Measurements from ENCODE around the gene TPK1. TPM values are rescaled to one million over a fixed set of nuclear protein-coding genes. Genes with fewer than 3 reads are reported as not detected.

Gene TPK1
- total and polyA plus RNA-seq, 4 donors, result 5.3 to 16.8 (median 15.9) TPM

DNA sequence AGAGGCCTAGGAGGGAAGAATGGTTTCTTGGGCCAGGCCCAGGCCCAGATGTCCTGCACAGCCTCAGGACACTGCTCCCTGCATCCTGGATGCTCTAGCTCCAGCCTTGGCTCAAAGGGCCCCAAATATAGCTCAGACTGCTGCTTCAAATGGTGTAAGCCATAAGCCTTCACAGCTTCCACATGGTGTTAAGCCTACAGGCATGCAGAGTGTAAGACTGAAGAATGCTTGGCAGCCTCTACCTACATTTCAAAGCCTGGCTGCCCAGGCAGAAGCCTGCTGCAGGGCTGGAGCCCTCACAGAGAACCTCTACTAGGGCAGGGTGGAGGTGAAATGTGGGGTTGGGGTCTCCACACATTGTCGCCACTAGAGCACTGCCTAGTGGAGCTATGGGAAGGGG, 118.1 kb downstream of the TPK1 start:
- TF ChIP-seq, protein P1, sequence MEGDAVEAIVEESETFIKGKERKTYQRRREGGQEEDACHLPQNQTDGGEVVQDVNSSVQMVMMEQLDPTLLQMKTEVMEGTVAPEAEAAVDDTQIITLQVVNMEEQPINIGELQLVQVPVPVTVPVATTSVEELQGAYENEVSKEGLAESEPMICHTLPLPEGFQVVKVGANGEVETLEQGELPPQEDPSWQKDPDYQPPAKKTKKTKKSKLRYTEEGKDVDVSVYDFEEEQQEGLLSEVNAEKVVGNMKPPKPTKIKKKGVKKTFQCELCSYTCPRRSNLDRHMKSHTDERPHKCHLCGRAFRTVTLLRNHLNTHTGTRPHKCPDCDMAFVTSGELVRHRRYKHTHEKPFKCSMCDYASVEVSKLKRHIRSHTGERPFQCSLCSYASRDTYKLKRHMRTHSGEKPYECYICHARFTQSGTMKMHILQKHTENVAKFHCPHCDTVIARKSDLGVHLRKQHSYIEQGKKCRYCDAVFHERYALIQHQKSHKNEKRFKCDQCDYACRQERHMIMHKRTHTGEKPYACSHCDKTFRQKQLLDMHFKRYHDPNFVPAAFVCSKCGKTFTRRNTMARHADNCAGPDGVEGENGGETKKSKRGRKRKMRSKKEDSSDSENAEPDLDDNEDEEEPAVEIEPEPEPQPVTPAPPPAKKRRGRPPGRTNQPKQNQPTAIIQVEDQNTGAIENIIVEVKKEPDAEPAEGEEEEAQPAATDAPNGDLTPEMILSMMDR (IDR thresholded peaks at IDR 0.05; ENCODE audit: control extremely low read depth, extremely low read depth), result no peak
- no peaks in the 10 kb centered on the region for H3K27me3 ChIP-seq (ENCODE audit: control insufficient read depth in 3 of 3, insufficient read depth in 3 of 3, low read length in 2 of 3)
- H3K36me3 ChIP-seq (ENCODE audit: control insufficient read depth in 4 of 4, insufficient read depth in 4 of 4, low read length in 4 of 4), result peaks cover 0 to 1% (median 0%) of the 10 kb centered on the region in 4 donors
- peaks cover 0 to 5% (median 0%) of the 10 kb centered on the region in 4 donors for H3K9me3 ChIP-seq (ENCODE audit: control insufficient read depth in 4 of 4, insufficient read depth in 3 of 4, low read length in 3 of 4)
- H3K27ac ChIP-seq (ENCODE audit: low read depth in 1 of 2, low read length in 1 of 2), result no peak overlapping the region
- WGBS, 2 donors, result 93% methylated on average over 1 of the region's 1 CpG
- DNase-seq (no peak), ATAC-seq (ENCODE audit: insufficient read depth, low FRiP score) (no peak)
- no peak overlapping the region for H3K9ac ChIP-seq (ENCODE audit: insufficient read depth in 1 of 2, low read length in 2 of 2)
- no peaks in the 10 kb centered on the region for H3K4me1 ChIP-seq (ENCODE audit: control insufficient read depth in 5 of 5, insufficient read depth in 5 of 5, low read length in 5 of 5)
- no peak overlapping the region for H3K4me3 ChIP-seq

GRCh38 chr7:144713850-144714249, 122.0 kb downstream of the TPK1 start:
- H3K4me1 ChIP-seq (ENCODE audit: control insufficient read depth in 5 of 5, insufficient read depth in 5 of 5, low read length in 5 of 5), result no peaks in the 10 kb centered on the region
- TF ChIP-seq, protein P1 (IDR thresholded peaks at IDR 0.05; ENCODE audit: control extremely low read depth, extremely low read depth), result no peak
- ATAC-seq (ENCODE audit: insufficient read depth, low FRiP score) (no peak), DNase-seq (peak in 1 of 3 donors; percentile 11)
- 15 to 45% methylated on average over 2 of the region's 2 CpGs for WGBS, 2 donors
- no peak overlapping the region for H3K4me3 ChIP-seq
- no peak overlapping the region for H3K9ac ChIP-seq (ENCODE audit: insufficient read depth in 1 of 2, low read length in 2 of 2)
- no peak overlapping the region for H3K27ac ChIP-seq (ENCODE audit: low read depth in 1 of 2, low read length in 1 of 2)
- H3K9me3 ChIP-seq (ENCODE audit: control insufficient read depth in 4 of 4, insufficient read depth in 3 of 4, low read length in 3 of 4), result peaks cover 0 to 5% (median 0%) of the 10 kb centered on the region in 4 donors
- peaks cover 0 to 1% (median 0%) of the 10 kb centered on the region in 4 donors for H3K36me3 ChIP-seq (ENCODE audit: control insufficient read depth in 4 of 4, insufficient read depth in 4 of 4, low read length in 4 of 4)
- no peaks in the 10 kb centered on the region for H3K27me3 ChIP-seq (ENCODE audit: control insufficient read depth in 3 of 3, insufficient read depth in 3 of 3, low read length in 2 of 3)

DNA sequence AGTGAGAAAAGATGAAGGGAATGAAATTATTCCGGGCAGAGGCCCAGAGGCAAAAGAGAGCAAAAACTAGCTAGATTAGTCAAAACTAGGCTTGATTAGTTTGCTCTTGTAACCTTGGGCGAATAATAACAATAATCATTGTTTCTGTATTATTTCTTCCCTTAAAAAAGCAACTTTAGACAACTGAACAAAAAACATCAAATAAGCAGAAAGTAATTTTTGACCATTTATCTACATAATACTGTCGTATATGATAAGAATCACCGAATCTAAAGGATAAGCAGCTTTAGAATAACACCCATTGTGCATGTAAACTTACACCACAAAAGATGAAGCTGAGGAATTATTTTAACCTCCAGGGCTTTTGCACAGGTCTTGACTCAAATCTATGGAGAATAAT, 125.1 kb downstream of the TPK1 start:
- Histone ChIP-seq H3K27ac (ENCODE audit: low read depth in 1 of 2, low read length in 1 of 2) (no peak overlapping the region), H3K4me1 (ENCODE audit: control insufficient read depth in 5 of 5, insufficient read depth in 5 of 5, low read length in 5 of 5) (no peaks in the 10 kb centered on the region), H3K9ac (ENCODE audit: insufficient read depth in 1 of 2, low read length in 2 of 2) (no peak overlapping the region), H3K27me3 (ENCODE audit: control insufficient read depth in 3 of 3, insufficient read depth in 3 of 3, low read length in 2 of 3) (no peaks in the 10 kb centered on the region), H3K4me3 (no peak overlapping the region), H3K9me3 (ENCODE audit: control insufficient read depth in 4 of 4, insufficient read depth in 3 of 4, low read length in 3 of 4) (no peaks in the 10 kb centered on the region), H3K36me3 (ENCODE audit: control insufficient read depth in 4 of 4, insufficient read depth in 4 of 4, low read length in 4 of 4) (no peaks in the 10 kb centered on the region)
- ATAC-seq (ENCODE audit: insufficient read depth, low FRiP score) (no peak), DNase-seq (peak in 2 of 3 donors; percentile 4 to 18)
- TF ChIP-seq, protein P1 (IDR thresholded peaks at IDR 0.05; ENCODE audit: control extremely low read depth, extremely low read depth), result no peak
- WGBS, 2 donors, result 89 to 97% methylated on average over 4 of the region's 4 CpGs

DNA sequence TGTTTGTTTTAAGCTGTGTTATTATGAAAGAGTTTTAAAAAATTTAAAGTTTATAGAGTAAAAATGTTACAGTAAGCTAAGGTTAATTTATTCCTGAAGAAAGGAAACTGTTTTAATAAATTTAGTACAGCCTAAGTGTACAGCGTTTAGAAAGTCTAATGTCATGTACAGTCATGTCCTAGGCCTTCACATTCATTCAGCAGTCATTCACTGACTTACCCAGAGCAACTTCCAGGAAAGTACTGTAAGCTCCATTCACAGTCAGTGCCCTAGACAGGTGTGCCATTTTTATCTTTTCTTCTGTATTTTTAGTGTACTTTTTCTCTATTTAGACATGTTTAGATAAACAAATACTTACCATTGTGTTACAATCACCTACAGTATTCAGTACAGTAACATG, 126.8 kb downstream of the TPK1 start:
- WGBS, 2 donors, result 93 to 95% methylated on average over 1 of the region's 1 CpG
- no peak overlapping the region for H3K9ac ChIP-seq (ENCODE audit: insufficient read depth in 1 of 2, low read length in 2 of 2)

More for the DNA sequence above, 126.8 kb downstream of the TPK1 start:
- DNase-seq (no peak), ATAC-seq (ENCODE audit: insufficient read depth, low FRiP score) (no peak)
- Histone ChIP-seq H3K9me3 (ENCODE audit: control insufficient read depth in 4 of 4, insufficient read depth in 3 of 4, low read length in 3 of 4) (no peaks in the 10 kb centered on the region), H3K27ac (ENCODE audit: low read depth in 1 of 2, low read length in 1 of 2) (no peak overlapping the region), H3K4me3 (no peak overlapping the region), H3K4me1 (ENCODE audit: control insufficient read depth in 5 of 5, insufficient read depth in 5 of 5, low read length in 5 of 5) (no peaks in the 10 kb centered on the region), H3K27me3 (ENCODE audit: control insufficient read depth in 3 of 3, insufficient read depth in 3 of 3, low read length in 2 of 3) (no peaks in the 10 kb centered on the region), H3K36me3 (ENCODE audit: control insufficient read depth in 4 of 4, insufficient read depth in 4 of 4, low read length in 4 of 4) (no peaks in the 10 kb centered on the region)
- TF ChIP-seq, protein P1 (IDR thresholded peaks at IDR 0.05; ENCODE audit: control extremely low read depth, extremely low read depth), result no peak

Data from lung (tissue), 12 donors.